ENCODE measurements around the gene POLR3C. TPM values are rescaled to one million over a fixed set of nuclear protein-coding genes. Genes with fewer than 3 reads are reported as not detected.

Gene POLR3C
- polyA plus RNA-seq, 1 donor, result 39.4 TPM

Other genes starting within 250 kb of the POLR3C start
- 55.5 TPM for gene GPR89A, start 216.2 kb upstream of the POLR3C start, polyA plus RNA-seq (ENCODE audit: insufficient read length)
- gene PDZK1, start 116.8 kb upstream of the POLR3C start, polyA plus RNA-seq (ENCODE audit: insufficient read length), result 192 TPM
- 3.5 TPM for gene CD160, start 104.7 kb upstream of the POLR3C start, polyA plus RNA-seq (ENCODE audit: insufficient read length)
- 25.6 TPM for gene RNF115, start 105 bp upstream of the POLR3C start, polyA plus RNA-seq (ENCODE audit: insufficient read length)
- gene NUDT17, start 21.4 kb downstream of the POLR3C start, polyA plus RNA-seq (ENCODE audit: insufficient read length), result 7.0 TPM
- gene PIAS3, start 34.9 kb downstream of the POLR3C start, polyA plus RNA-seq (ENCODE audit: insufficient read length), result 58.4 TPM
- gene ANKRD35, start 61.7 kb downstream of the POLR3C start, polyA plus RNA-seq (ENCODE audit: insufficient read length), result 1.9 TPM
- gene ITGA10, start 85.8 kb downstream of the POLR3C start, polyA plus RNA-seq (ENCODE audit: insufficient read length), result 1.9 TPM
- 60.7 TPM for gene PEX11B, start 94.5 kb downstream of the POLR3C start, polyA plus RNA-seq (ENCODE audit: insufficient read length)
- gene RBM8A, start 103.3 kb downstream of the POLR3C start, polyA plus RNA-seq (ENCODE audit: insufficient read length), result 214 TPM
- gene LIX1L, start 133.8 kb downstream of the POLR3C start, polyA plus RNA-seq (ENCODE audit: insufficient read length), result 26.3 TPM
- 0.57 TPM for gene ANKRD34A, start 140.4 kb downstream of the POLR3C start, polyA plus RNA-seq (ENCODE audit: insufficient read length)
- gene POLR3GL, start 140.5 kb downstream of the POLR3C start, polyA plus RNA-seq (ENCODE audit: insufficient read length), result 33.4 TPM
- gene TXNIP, start 172.4 kb downstream of the POLR3C start, polyA plus RNA-seq (ENCODE audit: insufficient read length), result 360 TPM
- 0.13 TPM for gene HJV, start 197.5 kb downstream of the POLR3C start, polyA plus RNA-seq (ENCODE audit: insufficient read length)